GM12874 (cell line): ENCODE measurements around the gene STIM1.

Experiments used
- TF ChIP-seq, protein P1 (sequence below): IDR thresholded peaks from 2 replicates; pipeline ENCODE4 v1.5.1; 2011; ENCODE audit warnings: low read depth, mild to moderate bottlenecking, control low read depth, low read length, moderate library complexity; ENCODE audit not compliant: insufficient read depth

STIM1 gene

DNA sequence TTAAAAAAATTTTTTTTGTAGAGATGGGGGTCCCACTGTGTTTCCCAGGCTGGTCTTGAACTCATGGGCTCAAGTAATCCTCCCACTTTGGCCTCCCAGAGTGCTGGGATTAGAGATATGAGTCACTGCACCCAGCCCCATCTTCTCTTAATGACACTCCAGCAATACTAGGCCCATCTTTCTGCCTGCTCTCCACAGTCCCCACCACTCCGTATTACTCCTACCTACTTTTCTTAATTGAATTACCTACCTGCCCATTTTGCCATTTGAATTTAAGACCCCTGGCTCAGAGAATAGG is 2.0 kb upstream of the STIM1 start:
- TF ChIP-seq, protein P1, sequence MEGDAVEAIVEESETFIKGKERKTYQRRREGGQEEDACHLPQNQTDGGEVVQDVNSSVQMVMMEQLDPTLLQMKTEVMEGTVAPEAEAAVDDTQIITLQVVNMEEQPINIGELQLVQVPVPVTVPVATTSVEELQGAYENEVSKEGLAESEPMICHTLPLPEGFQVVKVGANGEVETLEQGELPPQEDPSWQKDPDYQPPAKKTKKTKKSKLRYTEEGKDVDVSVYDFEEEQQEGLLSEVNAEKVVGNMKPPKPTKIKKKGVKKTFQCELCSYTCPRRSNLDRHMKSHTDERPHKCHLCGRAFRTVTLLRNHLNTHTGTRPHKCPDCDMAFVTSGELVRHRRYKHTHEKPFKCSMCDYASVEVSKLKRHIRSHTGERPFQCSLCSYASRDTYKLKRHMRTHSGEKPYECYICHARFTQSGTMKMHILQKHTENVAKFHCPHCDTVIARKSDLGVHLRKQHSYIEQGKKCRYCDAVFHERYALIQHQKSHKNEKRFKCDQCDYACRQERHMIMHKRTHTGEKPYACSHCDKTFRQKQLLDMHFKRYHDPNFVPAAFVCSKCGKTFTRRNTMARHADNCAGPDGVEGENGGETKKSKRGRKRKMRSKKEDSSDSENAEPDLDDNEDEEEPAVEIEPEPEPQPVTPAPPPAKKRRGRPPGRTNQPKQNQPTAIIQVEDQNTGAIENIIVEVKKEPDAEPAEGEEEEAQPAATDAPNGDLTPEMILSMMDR = no peak

GRCh38 chr11:3853899-3854659 is 1.4 kb upstream of the STIM1 start:
- TF ChIP-seq, protein P1 = no peak

DNA sequence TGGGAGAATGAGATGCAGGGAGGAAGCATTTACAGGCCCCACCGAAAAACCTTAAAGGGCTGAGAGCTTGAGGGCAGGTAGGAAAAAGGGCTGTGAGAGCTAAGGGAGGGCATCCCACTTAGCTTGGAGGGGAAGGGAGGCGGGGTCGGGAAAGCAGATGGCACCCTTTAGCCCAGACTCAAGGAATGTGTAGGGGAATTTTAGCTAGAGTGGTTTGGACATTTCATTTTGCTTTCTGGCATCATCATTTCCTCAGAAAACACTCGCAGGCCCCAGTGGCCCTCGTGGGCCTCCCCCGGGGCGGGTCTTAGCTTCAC is 846 bp upstream of the STIM1 start:
- TF ChIP-seq, protein P1 = no peak

DNA sequence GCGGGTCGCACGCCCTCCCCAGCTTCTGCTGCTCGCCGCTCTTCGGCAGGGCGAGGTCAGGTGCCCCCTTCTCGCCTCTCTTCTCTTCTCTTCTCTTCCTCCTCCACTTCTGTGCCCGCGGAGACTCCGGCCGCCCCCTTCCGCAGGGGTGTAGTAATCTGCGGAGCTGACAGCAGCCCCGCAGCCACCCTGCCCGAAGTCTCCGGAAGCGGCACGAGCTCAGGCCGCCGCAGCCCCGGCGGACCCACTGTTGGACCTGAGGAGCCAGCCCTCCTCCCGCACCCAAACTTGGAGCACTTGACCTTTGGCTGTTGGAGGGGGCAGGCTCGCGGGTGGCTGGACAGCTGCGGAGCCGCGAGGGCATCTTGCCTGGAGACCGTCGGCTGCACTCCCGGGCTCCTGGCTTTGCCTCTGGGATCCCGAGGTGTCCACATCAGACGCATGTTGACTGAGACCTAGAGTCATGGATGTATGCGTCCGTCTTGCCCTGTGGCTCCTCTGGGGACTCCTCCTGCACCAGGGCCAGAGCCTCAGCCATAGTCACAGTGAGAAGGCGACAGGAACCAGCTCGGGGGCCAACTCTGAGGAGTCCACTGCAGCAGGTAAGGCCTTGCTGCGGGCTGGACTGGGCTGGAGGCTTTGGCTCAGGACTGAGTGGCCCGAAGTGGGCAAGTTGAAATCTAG is 486 bp downstream of the STIM1 start:
- TF ChIP-seq, protein P1 = no peak

DNA sequence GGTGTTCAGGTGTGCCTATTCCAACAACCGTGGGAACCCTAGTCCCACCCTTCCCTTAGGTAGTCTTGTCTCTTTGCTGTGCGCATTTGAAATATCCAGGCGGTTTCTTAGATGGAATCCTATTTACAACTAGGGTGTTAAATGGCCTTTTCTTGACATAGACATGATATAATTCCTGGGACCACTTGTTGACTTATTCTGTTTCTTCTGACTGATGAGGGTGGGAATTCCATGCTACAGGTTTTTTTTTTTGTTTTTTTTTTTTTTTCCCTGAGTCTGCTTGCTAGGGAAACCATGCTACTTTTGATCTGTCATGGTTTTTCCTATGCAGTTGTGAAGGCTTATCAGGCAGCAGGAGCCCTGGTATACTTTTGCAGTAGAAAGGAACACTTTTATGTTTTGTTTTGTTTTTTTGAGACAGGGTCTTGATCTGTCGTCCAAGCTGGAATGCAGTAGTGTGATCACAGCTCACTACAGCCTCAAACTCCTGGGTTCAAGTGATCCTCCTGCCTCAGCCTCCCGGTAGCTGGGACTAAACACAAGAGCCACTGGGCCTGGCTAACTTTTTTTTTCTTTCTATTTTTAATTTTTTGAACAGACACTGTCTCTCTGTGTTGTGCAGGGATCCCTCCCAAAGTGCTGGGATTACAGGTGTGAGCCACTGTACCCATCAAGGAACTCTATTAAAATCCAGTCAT is 1.5 kb downstream of the STIM1 start:
- TF ChIP-seq, protein P1 = no peak

DNA sequence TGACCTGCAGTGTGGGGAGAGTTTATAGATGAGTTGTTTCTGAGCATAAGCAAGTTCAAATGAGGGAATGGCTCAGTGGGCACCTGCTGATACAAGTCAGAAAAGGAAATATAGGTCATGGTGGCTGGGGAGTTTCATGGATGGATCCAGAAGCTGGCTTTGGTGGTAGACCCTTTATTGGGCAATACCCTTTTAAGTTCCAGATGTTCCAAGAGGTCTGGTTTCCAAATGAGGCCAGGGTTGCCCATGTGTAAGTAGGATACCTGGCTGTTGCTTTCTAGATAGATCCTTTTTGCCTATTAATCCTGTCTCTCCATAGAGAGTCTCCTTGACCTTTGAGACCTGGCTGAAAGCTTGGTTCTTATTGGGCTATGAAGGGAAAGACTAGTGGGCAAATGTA is 2.2 kb downstream of the STIM1 start:
- TF ChIP-seq, protein P1 = no peak

GRCh38 chr11:3859373-3859881 is 4.0 kb downstream of the STIM1 start:
- TF ChIP-seq, protein P1 = no peak
